GM13976 (cell line): ENCODE measurements around the gene REEP6.

ENCODE experiments used
- DNase-seq: peaks from one replicate; pipeline ENCODE4 v3.0.0; 2012; ENCODE audit warnings: low spot score
- CTCF ChIP-seq: IDR thresholded peaks from 2 replicates; pipeline ENCODE4 v1.5.1; 2012; ENCODE audit warnings: borderline replicate concordance, mild to moderate bottlenecking; ENCODE audit not compliant: insufficient read depth; ENCODE audit errors: extremely low read depth, missing control alignments, control extremely low read depth
- in situ Hi-C: fragments of 300-500 bp; cut with MboI; formaldehyde crosslinking; loops from one replicate; pipeline ENCODE4 v1.12.0; 2022; ENCODE audit warnings: low sequenced_read_pairs, mixed read lengths, inconsistent platforms; ENCODE audit not compliant: unreplicated experiment

REEP6 gene

GRCh38 chr19:1524972-1525325 is 34.0 kb downstream of the REEP6 start:
- DNase-seq = no peak
- no peak for TF ChIP-seq CTCF
- in situ Hi-C loops = no loop called here

GRCh38 chr19:1525343-1525742 is 34.4 kb downstream of the REEP6 start:
- no peak for TF ChIP-seq CTCF
- no peak for DNase-seq
- in situ Hi-C loops = no loop called here

GRCh38 chr19:1526066-1526778 is 35.2 kb downstream of the REEP6 start:
- in situ Hi-C loops = no loop called here
- no peak for TF ChIP-seq CTCF
- no peak for DNase-seq

- DNase-seq = no peak
- no peak for TF ChIP-seq CTCF
- in situ Hi-C loops = no loop called here
These were observed 36.1 kb downstream of the REEP6 start for GRCh38 chr19:1526979-1527649.

- TF ChIP-seq CTCF = no peak
- no peak for DNase-seq
- in situ Hi-C loops = no loop called here
These were observed 36.8 kb downstream of the REEP6 start for GRCh38 chr19:1527650-1528309.

- no peak for DNase-seq
- TF ChIP-seq CTCF = no peak
- in situ Hi-C loops = no loop called here
These were observed 37.8 kb downstream of the REEP6 start for GRCh38 chr19:1528596-1529429.
